Neuron (in vitro differentiated cells): ENCODE results near the gene MELTF.
"Not testable (repeated sequence)": the region's sequence is repeated elsewhere in the genome, so short reads cannot be mapped to it uniquely, and the experiment has no call there.

ENCODE experiments used
- H2AFZ ChIP-seq: one replicate; pipeline ENCODE4 v1.6.1; 2013; ENCODE audit warnings: low read depth, mild to moderate bottlenecking, inconsistent platforms, low read length, moderate library complexity
- H3K27me3 ChIP-seq: one replicate; pipeline ENCODE4 v1.6.1; 2013; ENCODE audit warnings: low read length; ENCODE audit not compliant: insufficient read depth
- H3K36me3 ChIP-seq: one replicate; pipeline ENCODE4 v1.6.1; 2013; ENCODE audit warnings: low read length; ENCODE audit not compliant: insufficient read depth
- H3K4me1 ChIP-seq: one replicate; pipeline ENCODE4 v1.6.1; 2013; ENCODE audit warnings: low read length; ENCODE audit not compliant: insufficient read depth
- H3K4me3 ChIP-seq: 2 replicates; pipeline ENCODE4 v1.5.1; 2013; ENCODE audit warnings: mild to moderate bottlenecking, low read length, moderate library complexity
- H3K9me3 ChIP-seq: one replicate; pipeline ENCODE4 v1.6.1; 2013; ENCODE audit warnings: low read length

MELTF gene

GRCh38 chr3:197033764-197034163 is 4.1 kb upstream of the MELTF start:
- not testable (repeated sequence) for H2AFZ ChIP-seq, H3K9me3 ChIP-seq, H3K4me1 ChIP-seq, H3K4me3 ChIP-seq, H3K36me3 ChIP-seq, H3K27me3 ChIP-seq

DNA sequence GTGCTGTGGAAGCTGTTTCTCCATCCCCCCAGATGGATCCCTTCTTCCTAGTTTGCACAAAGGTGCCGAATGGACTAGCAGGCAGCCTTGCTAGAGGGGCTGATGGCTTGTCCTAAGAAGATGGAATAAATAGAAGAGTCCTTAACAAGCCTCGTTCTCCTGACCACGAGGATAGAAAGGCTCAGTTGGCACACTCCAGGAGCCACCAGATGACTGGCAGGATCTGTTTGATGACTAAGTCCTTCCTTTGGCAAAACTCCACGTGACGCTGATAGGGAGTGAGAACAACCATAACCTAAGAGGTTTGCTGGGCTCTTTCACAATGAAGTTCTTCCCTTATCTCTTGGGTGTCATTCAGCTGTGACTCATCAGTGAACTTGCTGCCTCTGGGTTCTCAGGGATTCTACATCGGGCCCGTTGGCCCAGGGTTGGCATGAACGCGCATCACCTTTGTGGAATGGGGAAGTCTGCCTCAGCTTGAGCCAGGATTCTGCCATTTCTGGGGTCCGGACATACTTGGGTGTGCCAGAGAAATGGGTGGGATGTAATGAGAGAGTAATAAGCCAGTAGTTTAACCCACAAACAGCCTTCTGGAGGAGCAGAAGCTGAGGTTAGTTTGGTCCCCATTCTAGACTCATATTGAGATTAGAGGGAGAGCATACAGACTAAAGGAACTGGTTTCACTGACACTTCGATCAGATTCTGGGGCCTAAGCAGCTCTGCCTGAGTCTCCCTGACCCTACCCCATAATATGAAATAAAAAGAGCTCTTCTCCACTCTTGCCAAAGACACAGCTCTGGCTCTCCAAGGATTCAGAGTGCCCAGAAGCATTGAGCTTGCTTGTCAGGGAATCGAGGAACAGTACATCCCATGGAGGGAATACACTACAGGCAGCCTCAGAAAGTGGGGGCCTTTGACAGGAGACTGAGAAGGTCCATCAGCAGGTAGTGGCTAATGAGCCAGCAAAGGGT is 2.0 kb upstream of the MELTF start:
- Histone ChIP-seq H3K36me3 (no peaks in the 10 kb centered on the region), H3K27me3 (peaks cover 17% of the 10 kb centered on the region), H3K9me3 (no peaks in the 10 kb centered on the region), H3K4me3 (no peak overlapping the region), H3K4me1 (no peaks in the 10 kb centered on the region), H2AFZ (no peak overlapping the region)

DNA sequence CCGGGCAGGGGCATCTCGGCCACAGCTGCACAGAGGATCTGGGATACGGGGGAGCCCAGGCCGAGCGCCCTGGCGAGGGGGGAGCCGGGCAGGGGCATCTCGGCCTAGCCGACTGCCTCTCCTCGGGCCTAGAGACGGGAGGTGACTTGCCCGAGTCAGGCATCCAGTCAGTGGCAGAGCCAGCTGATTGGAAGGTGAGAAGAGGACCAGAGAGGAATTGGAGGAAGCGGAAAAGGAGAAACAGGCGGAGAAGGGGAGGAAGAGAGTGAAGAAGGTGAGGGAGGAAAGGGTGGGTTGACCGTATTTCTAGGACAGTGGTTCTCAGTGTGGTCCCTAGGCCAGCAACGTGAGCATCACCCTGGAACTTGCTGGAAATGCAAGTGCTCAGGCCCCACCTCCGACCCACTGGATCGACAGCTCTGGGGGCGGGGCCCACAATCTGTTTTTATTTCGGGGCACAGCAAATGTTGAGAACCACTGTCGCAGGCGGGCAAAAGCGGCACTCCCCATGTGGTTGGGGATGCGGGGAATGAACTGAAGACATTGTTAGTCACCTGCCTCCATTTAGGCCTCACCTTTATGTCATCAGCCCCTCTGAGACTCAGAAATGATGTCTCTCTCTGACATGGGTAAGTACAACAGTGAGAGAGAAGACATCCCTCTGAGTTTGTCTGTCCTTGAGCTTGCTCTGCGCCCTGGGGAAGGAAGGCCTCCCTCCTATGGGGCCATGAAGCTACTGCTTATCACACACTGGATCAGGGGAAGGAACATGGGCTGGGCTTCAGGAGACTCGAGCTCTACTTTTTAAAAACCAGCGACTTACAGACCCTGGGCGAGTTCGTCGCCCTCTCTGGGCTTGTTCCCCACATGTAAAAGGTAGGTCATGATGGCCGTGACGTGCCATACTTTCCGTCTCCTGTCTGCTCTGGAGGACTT is 1.0 kb upstream of the MELTF start:
- Histone ChIP-seq H3K4me3 (no peak overlapping the region), H3K9me3 (no peaks in the 10 kb centered on the region), H3K36me3 (no peaks in the 10 kb centered on the region), H2AFZ (no peak overlapping the region), H3K27me3 (peaks cover 19% of the 10 kb centered on the region), H3K4me1 (no peaks in the 10 kb centered on the region)

DNA sequence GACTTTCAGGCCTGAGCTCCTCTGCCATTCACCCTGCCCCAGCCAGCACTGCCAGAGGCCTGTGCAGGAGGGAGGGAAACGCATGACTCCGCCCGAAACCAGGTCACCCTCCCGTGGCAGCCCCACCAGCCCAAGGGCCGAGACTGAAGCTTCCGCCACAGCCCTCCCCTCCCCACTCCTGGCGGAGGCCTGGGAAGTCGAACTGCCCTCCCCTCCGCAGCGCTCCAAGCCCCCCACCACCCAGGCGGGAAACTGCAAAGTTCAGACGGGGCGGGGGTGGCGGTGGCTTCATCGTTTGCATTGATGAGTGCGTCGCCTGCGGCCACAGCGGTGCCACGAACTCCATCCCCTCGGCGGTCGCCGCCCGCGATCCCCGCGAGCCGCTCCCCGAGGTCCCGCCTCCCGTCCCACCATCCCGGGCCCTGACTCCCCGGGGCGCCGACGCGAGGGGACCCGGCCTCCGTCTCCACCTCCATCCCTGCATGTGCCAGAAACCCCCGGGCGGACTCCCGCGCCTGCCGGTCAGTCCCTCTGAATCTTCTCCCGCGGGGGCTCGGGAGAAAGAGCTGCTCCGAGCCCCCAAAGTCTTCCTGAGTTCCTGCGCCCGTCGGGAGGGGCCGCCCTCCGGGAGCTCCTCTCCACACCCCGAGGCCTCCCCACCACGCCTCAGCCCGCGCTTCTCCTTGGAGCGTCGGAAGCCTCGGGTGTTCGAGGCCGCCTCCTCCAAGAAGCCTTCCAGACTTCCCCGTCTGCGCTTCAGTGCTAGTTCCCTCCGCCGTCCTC is 698 bp downstream of the MELTF start:
- Histone ChIP-seq H3K9me3 (no peaks in the 10 kb centered on the region), H2AFZ (peak overlapping the region; percentile 15), H3K27me3 (peaks cover 23% of the 10 kb centered on the region), H3K36me3 (no peaks in the 10 kb centered on the region), H3K4me3 (peak overlapping the region; percentile 27), H3K4me1 (no peaks in the 10 kb centered on the region)

DNA sequence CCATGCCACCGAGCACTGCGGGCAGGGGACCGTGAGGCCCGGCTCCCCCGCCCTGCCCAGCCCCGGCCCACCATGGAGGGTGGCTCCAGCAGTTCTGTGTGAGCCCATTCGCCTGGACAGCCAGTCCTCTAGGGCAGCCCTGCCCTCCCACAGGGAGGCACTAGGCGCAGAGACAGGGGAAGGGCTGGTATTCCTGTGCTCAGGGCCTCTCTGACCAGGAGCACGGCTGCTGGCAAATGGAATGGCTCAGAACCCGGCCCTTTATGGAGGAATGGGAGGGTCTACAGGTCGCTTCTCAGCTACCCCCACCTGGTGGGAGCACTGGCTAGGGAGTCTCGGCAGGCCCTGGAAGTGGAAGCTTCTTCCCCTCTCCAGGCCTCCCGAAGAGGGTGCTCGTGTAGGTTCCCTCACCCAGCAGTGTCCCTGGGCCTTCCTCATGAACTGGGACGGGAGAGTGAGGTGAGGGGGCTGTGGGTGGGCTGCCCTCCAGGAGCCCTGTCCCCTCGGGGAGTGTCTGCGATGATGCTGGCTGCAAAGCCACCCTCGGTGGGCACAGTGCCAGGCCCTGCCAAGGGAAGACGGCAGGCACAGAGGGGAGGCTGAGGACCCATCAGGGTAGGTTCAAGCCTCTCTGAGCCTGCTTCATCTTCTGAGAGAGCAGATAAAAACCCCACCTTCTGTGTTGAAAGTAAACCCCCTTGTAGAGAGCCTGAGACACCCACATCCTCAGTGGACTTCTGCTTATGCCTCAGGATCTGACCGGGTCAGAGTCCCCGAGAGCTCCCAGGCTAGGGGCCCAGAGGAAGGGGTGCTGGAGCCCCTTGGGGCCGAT is 1.5 kb downstream of the MELTF start:
- H3K36me3 ChIP-seq: no peaks in the 10 kb centered on the region
- H3K4me3 ChIP-seq: no peak overlapping the region
- peaks cover 1% of the 10 kb centered on the region for H3K4me1 ChIP-seq
- H3K27me3 ChIP-seq: peaks cover 28% of the 10 kb centered on the region
- H2AFZ ChIP-seq: no peak overlapping the region
- H3K9me3 ChIP-seq: no peaks in the 10 kb centered on the region

DNA sequence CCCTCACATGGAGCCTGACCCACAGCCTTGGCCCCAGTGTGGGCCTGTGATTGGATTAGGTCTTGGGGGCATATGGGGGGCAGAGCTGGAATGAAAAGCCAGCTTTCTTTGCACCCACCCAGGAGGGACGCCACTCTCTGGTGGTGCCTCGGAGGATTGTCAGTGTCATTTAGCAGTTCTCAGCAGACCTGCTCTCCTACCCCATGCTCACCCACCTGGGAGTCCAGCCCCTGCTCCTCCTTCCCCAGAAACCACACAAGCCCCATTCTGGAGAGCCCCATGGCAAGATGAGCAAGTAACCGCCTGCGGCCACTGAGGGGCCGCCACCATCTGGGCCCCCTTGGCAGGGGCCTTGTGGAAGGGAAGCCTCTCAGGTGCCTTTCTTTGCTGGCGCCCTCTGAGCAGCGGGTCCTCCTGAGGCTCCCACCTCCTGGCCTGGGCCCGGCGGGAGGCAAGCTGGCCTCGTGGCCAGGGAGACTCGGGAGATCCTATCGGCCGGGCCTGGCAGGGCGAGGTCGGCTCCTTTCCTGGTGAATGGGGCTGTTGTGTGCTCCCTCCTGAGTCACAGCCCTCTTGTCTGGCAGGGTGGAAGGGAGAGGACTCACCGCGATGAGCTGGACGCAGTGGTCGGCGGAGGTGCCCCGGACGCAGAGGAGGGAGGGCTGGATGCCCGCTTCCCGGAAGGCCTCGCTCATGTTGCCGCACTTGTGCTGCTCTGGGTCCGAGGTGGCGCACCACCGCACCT is 2.3 kb downstream of the MELTF start:
- Histone ChIP-seq H3K27me3 (peaks cover 28% of the 10 kb centered on the region), H3K36me3 (no peaks in the 10 kb centered on the region), H3K4me1 (peaks cover 8% of the 10 kb centered on the region), H3K9me3 (no peaks in the 10 kb centered on the region), H2AFZ (no peak overlapping the region), H3K4me3 (no peak overlapping the region)

DNA sequence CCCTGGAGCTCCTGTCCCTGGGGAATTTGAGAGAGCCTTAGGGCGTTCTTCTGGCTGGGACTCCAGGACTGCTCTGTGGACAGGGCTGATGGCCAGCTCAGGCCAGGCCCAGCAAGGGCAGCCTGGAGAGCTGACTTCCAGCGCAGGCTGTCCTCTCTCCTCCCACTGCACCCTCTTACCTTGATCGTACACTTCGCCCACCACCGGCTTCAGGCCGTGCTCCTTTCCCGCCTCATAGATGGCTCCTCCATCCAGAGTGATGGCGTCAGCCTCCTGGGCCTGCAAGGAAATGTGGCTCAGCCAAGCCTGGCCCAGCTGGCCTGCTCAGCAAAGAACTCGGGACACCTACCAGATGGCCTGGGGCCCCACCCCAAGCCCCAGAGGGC is 3.1 kb downstream of the MELTF start:
- H2AFZ ChIP-seq: no peak overlapping the region
- no peak overlapping the region for H3K4me3 ChIP-seq
- H3K27me3 ChIP-seq: peaks cover 28% of the 10 kb centered on the region
- no peaks in the 10 kb centered on the region for H3K9me3 ChIP-seq
- no peaks in the 10 kb centered on the region for H3K36me3 ChIP-seq
- H3K4me1 ChIP-seq: peaks cover 8% of the 10 kb centered on the region

DNA sequence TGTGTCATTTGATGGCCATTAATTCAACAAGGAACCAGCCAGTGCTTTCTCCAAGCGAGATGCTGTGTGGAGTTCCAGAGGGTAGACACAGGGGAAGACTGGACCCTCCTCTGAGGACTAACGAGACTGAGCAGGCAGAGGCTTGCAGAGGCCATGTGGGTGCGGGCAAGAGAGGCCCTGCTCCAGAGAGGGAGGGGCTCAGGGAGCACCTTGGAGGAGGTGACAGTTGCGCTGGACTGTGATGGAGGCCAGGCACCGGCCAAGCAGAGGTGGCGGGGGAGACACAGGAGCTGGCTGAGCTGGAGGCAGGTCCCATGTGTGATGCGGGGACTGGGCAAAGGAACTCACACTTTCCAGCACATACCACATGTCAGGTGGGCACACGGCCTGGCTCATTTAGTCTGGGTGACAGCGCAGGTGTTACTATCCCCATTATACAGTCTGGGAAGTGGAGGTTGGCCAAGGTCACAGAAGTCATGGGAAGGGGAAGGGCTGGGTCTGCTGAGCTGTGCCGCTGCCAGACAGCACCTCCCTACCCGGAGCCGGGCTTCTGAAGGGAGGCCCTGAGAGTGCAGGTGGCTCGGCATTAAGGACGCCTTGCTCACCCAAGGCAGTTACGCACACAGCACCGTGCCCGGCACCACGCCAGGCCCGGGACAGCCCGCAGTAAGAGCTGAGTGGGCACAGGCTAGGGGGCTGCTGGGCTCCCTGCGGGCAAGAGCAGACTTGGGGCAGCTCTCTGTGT is 3.7 kb downstream of the MELTF start:
- H3K27me3 ChIP-seq: peaks cover 25% of the 10 kb centered on the region
- H3K4me1 ChIP-seq: peaks cover 8% of the 10 kb centered on the region
- no peaks in the 10 kb centered on the region for H3K36me3 ChIP-seq
- no peak overlapping the region for H2AFZ ChIP-seq
- H3K4me3 ChIP-seq: no peak overlapping the region
- H3K9me3 ChIP-seq: no peaks in the 10 kb centered on the region

DNA sequence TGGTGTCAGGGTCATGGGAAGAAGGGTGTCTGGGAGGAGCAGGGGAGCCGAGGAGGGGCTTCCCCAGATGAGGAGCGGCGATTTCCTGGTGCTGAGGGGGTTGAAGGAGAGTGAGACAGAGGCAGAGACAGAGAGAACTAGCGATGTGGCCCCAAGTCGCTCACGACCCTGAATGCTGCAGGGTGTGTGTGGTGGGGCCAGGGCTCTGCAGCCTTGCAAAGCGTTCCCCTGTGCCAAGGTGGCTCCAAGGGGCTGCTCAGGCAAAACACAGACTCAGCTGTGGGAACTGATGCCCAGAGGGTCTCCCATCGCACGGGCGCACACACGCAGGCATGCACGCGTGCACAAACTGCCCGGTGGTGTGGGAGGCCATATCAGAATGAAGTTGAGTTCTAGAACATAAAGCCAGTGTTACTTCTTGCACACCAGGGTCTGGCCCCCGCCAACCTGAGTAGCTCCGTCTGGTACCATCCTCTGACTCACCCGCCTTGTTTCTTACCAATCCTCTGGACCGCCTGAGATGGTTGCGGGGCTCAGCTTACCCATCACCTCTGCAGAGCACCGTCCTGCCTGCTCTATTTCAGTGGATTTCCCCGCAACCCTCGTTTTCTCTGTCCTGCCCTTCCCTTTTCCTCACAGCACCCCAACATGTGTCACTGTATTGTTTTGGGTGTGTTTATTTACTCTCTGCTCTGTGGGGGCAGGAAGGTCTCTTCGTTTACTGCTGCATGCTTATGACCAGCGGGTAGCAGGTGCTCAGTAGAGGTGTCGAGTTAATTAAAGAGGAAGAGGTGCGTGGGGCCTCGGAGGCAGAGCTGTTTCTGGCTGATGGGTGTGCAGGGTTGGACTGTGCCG is 4.5 kb downstream of the MELTF start:
- no peaks in the 10 kb centered on the region for H3K36me3 ChIP-seq
- H3K27me3 ChIP-seq: peaks cover 26% of the 10 kb centered on the region
- no peak overlapping the region for H2AFZ ChIP-seq
- H3K9me3 ChIP-seq: no peaks in the 10 kb centered on the region
- H3K4me1 ChIP-seq: peaks cover 8% of the 10 kb centered on the region
- no peak overlapping the region for H3K4me3 ChIP-seq

- H3K9me3 ChIP-seq: no peaks in the 10 kb centered on the region
Measured at GRCh38 chr3:197023998-197024651, 5.5 kb downstream of the MELTF start.

More at GRCh38 chr3:197023998-197024651, 5.5 kb downstream of the MELTF start:
- H3K27me3 ChIP-seq: peaks cover 23% of the 10 kb centered on the region
- H3K4me1 ChIP-seq: peaks cover 8% of the 10 kb centered on the region
- H3K4me3 ChIP-seq: no peak overlapping the region
- no peaks in the 10 kb centered on the region for H3K36me3 ChIP-seq
- H2AFZ ChIP-seq: no peak overlapping the region
